Tibial nerve (tissue), 4 donors: ENCODE measurements around the gene ARID3C. TPM values are rescaled to one million over a fixed set of nuclear protein-coding genes. Genes with fewer than 3 reads are reported as not detected.

ENCODE experiments used
- DNase-seq, 2 donors: peaks; one replicate each; pipeline ENCODE4 v3.0.0-alpha.2; 2019; ENCODE audit warnings: low spot score in 2 of 2
- H3K27ac ChIP-seq, 4 donors: fragments of 200-600 bp; sonication (generic) in 3 of 4; one replicate each; pipeline ENCODE4 v1.5.1; 2017 to 2019; ENCODE audit warnings: mild to moderate bottlenecking in 1 of 4
- H3K27me3 ChIP-seq, 2 donors: fragments of 200-600 bp; sonication (generic) in 1 of 2; one replicate each; pipeline versions ENCODE4 v1.5.1 to v1.6.0; 2017 to 2019
- H3K36me3 ChIP-seq, 3 donors: fragments of 200-600 bp; sonication (generic); one replicate each; pipeline ENCODE4 v1.5.1; 2018 to 2019
- H3K4me1 ChIP-seq, 4 donors: fragments of 200-600 bp; sonication (generic) in 3 of 4; one replicate each; pipeline ENCODE4 v1.5.1; 2017 to 2019
- H3K4me3 ChIP-seq, 4 donors: fragments of 200-600 bp; sonication (generic) in 3 of 4; one replicate each; pipeline ENCODE4 v1.5.1; 2017 to 2019; ENCODE audit warnings: mild to moderate bottlenecking in 1 of 4, moderate library complexity in 1 of 4
- H3K9me3 ChIP-seq, 4 donors: fragments of 200-600 bp; sonication (generic) in 3 of 4; one replicate each; pipeline ENCODE4 v1.5.1; 2017 to 2019
- CTCF ChIP-seq, 5 experiments: fragments of 200-600 bp in 3 of 5; fragments of 450-650 bp in 2 of 5; sonication (generic) in 3 of 5; IDR thresholded peaks; one replicate each; pipeline ENCODE4 v1.5.1; 2016 to 2019; ENCODE audit warnings: antibody characterized with exemption in 5 of 5, mild to moderate bottlenecking in 3 of 5, moderate library complexity in 2 of 5
- EP300 ChIP-seq, 2 donors: sonication (generic); formaldehyde crosslinking; IDR thresholded peaks; one replicate each; pipeline ENCODE4 v1.6.1; 2017; ENCODE audit warnings: antibody characterized with exemption in 2 of 2, mild to moderate bottlenecking in 1 of 2
- POLR2A ChIP-seq, 2 donors: fragments of 450-650 bp; IDR thresholded peaks; one replicate each; pipeline ENCODE4 v1.6.1; 2017; ENCODE audit warnings: antibody characterized with exemption in 2 of 2, mild to moderate bottlenecking in 2 of 2, moderate library complexity in 2 of 2
- WGBS, 2 donors: methylation state at CpG; one replicate each; pipeline ENCODE4 v1.1.5; 2018; 5-methylcytosine and 5-hydroxymethylcytosine counted together
- total RNA-seq, 4 donors: library from RNA; depleted of rRNA; stranded (reverse); fragments of >200 nt; gene quantifications; one replicate each; pipeline ENCODE4 v1.1.0, GENCODE V29; 2016

Gene ARID3C
- total RNA-seq, 4 donors from 2014 or later, result 0.30 to 2.1 (median 1.3) TPM

GRCh38 chr9:34591917-34592866 lies 36.7 kb downstream of the ARID3C start:
- 38 to 40% methylated on average over 13 to 16 of the region's 16 CpGs for WGBS, 2 donors
- no peaks in the 10 kb centered on the region for H3K36me3 ChIP-seq
- peaks cover 0 to 28% of the 10 kb centered on the region in 2 donors for H3K27me3 ChIP-seq
- no peak for DNase-seq
- no peaks in the 10 kb centered on the region for H3K9me3 ChIP-seq
- TF ChIP-seq EP300 (IDR thresholded peaks at IDR 0.05) (no peak), CTCF (IDR thresholded peaks at IDR 0.05) (peak in 1 of 5 experiments; percentile 14), POLR2A (IDR thresholded peaks at IDR 0.05) (no peak)
- H3K4me1 ChIP-seq, result peaks cover 0 to 63% (median 44%) of the 10 kb centered on the region in 4 donors
- peak overlapping the region; percentile 29 to 89 (median 77) for H3K27ac ChIP-seq
- peak overlapping the region in 3 of 4 donors; percentile 37 to 75 (median 48) for H3K4me3 ChIP-seq

- DNase-seq, result peak; percentile 78 to 89
- 9 to 14% methylated on average over 26 to 47 of the region's 60 CpGs for WGBS, 2 donors
- H3K4me3 ChIP-seq, result peak overlapping the region in 3 of 4 donors; percentile 37 to 75 (median 48)
- H3K9me3 ChIP-seq, result no peaks in the 10 kb centered on the region
- no peaks in the 10 kb centered on the region for H3K36me3 ChIP-seq
- H3K4me1 ChIP-seq, result peaks cover 0 to 63% (median 44%) of the 10 kb centered on the region in 4 donors
- H3K27ac ChIP-seq, result peak overlapping the region; percentile 51 to 89 (median 75)
- peak in 1 of 2 donors; percentile 55 for TF ChIP-seq EP300 (IDR thresholded peaks at IDR 0.05)
- TF ChIP-seq POLR2A (IDR thresholded peaks at IDR 0.05), result no peak
- TF ChIP-seq CTCF (IDR thresholded peaks at IDR 0.05), result peak; percentile 90 to 96 (median 94)
- H3K27me3 ChIP-seq, result peaks cover 0 to 34% of the 10 kb centered on the region in 2 donors
These were observed 37.5 kb downstream of the ARID3C start for GRCh38 chr9:34591248-34591916.

- H3K36me3 ChIP-seq, result no peaks in the 10 kb centered on the region
- H3K4me3 ChIP-seq, result peak overlapping the region; percentile 46 to 75 (median 50)
- DNase-seq, result peak in 1 of 2 donors; percentile 38
- peaks cover 0 to 63% (median 44%) of the 10 kb centered on the region in 4 donors for H3K4me1 ChIP-seq
- H3K9me3 ChIP-seq, result no peaks in the 10 kb centered on the region
- peak overlapping the region; percentile 51 to 89 (median 75) for H3K27ac ChIP-seq
- H3K27me3 ChIP-seq, result peaks cover 0 to 41% of the 10 kb centered on the region in 2 donors
- TF ChIP-seq CTCF (IDR thresholded peaks at IDR 0.05) (no peak), EP300 (IDR thresholded peaks at IDR 0.05) (no peak), POLR2A (IDR thresholded peaks at IDR 0.05) (no peak)
- 19 to 21% methylated on average over 28 to 38 of the region's 40 CpGs for WGBS, 2 donors
These were observed 38.3 kb downstream of the ARID3C start for GRCh38 chr9:34590381-34591247.

- Histone ChIP-seq H3K9me3 (no peaks in the 10 kb centered on the region), H3K4me3 (peak within 1 kb of the TSS; percentile 46 to 75 (median 50)), H3K36me3 (no peaks in the 10 kb centered on the region), H3K4me1 (peaks cover 0 to 63% (median 44%) of the 10 kb centered on the region in 4 donors), H3K27ac (peak within 1 kb of the TSS; percentile 51 to 89 (median 75)), H3K27me3 (peaks cover 0 to 45% of the 10 kb centered on the region in 2 donors)
- TF ChIP-seq POLR2A (IDR thresholded peaks at IDR 0.05) (peak in 1 of 2 donors; percentile 61), EP300 (IDR thresholded peaks at IDR 0.05) (peak in 1 of 2 donors; percentile 5), CTCF (IDR thresholded peaks at IDR 0.05) (peak in 1 of 5 experiments; percentile 11)
- WGBS, 2 donors, result 1% methylated on average over 74 to 84 of the region's 104 CpGs
- no peak for DNase-seq
These were observed 39.1 kb downstream of the ARID3C start, which contains the start of gene CNTFR for GRCh38 chr9:34589636-34590380. CNTFR (minus strand) TSS chr9:34589724; CDS start chr9:34568981, 20,743 bp downstream.
